ENCODE results near the gene KCNH1.
A peak's percentile ranks its signal among the peaks of the same experiment; 100 is the strongest.

Gene KCNH1

GRCh38 chr1:210850556-210850955 lies 283.4 kb downstream of the KCNH1 start:
- DNase-seq: no peak

- DNase-seq: no peak
These were observed 285.5 kb downstream of the KCNH1 start for GRCh38 chr1:210848474-210848873.

DNA sequence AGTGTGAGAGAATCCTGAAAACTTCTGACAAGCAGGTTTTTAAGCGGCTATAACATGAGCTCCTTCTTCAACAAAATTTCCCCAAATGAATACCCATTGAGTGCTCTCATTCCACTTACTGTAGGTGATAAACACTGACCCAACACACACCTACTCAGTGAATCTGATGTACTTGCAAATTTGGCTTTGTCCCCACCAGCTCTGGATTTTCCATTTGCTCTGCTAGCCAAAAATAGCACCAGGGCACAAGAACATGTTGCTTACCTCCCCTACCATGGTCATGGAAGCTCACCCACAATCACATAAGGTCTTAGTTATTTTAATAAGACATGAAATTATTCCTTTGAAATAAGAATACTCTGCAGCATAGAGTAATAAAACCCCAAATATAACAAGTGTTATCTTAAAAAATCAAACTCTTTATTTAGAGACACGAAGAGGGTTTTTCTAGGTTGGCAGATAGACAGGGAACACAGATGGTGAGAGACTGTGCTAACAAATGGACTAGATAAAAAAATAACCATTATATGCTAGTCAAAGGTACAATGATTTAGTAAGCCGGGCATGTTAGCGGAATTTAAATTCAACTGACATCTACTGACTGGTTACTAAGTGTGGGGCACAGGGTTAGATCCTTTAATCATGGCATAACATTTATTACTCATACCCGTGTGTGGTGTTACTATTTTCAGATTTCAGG lies 291.9 kb downstream of the KCNH1 start:
- no peak for DNase-seq

DNA sequence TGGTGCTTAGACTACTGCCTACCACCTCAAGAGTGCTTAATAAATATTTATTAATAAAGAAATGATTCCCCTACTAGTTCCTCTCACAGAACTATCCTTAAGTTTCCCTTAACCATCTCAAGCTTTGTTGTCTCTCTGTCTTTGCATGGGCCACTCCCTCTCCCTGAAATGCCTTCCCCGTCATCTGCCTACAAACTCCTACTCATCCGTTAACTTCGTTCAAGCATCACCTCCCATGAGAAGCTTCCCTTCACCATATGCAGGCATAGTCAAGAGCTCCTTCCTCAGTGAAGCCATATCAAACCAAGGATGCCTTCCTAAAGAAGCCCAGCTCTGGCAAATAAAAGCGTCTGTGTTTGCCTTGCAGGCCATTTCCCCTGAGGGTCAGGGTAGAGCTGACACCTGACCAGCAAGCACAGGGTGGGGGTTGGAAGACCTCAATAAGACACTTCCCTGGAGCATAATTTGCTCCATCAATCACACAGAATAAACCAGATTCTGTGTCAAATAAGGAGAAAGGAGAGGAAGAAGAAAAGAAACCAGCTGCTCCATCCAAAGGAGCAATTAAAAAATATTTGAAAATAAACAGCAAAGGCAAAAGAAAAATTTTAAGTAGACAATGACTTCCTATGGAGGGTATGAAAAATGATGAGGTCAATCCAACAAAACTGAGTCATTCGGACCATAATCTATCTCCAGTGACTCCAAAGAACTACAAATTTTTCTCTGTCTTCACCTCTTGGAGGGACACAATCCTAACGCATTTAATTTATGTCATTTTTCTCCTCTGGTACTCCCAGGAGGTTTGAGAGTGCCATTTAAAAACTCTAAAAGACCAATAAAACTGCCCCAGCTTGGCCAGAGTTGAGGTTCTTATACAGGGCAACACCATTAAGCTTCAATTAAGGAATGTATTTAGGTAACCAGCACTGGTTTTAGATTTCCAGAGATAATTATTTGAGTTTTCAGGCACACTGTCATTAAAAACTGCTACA lies 303.6 kb downstream of the KCNH1 start:
- DNase-seq: no peak

DNA sequence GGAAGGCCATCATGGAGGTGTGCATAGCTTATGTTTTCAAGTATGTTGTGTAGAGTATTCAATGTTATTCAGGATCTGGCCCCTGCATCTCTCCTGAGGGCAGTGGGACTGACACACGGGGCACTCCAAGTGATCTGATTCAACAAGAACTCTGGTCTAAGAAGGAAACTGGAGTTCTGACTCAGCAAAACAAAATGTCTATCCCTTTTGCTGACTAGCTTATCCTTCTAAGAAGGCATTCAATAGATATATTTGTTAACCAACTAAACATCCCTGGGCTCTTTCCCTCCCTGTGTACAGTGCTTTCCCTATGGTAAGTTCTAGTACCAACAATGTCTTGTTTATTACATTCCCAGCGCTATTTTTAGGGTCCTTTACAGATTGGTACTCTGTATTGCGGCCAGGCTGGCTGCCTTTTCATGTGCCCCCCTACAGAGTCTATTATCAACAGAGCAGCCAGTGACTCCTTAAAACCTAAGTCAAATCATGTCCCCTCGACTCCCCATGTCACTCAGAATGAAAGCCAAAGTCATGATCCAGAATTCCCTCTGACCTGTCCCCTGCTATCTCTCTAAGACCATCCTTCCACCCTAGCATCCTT lies 304.9 kb downstream of the KCNH1 start:
- no peak for DNase-seq

DNA sequence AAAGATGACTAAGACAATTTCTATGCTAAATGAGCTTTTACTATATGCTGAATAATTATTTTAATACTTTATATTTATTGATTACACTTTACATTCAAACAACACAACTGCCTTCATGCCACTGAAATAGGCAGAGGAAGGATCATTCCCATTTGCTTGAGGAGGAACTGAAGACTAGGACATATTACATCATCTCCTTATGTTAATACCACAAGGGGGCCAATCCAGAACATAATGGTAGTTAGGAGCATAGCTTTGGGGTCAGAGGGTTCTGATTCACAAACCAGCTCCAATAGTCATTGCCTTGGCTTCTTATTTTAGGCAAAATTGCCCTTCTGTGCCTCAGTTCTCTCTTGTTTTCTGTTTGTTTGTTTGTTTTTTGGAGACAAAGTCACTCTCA lies 306.5 kb downstream of the KCNH1 start:
- DNase-seq: no peak

- no peak for DNase-seq
These were observed 307.3 kb downstream of the KCNH1 start for GRCh38 chr1:210826686-210827085.

GRCh38 chr1:210822932-210823331 lies 311.0 kb downstream of the KCNH1 start:
- DNase-seq: no peak

GRCh38 chr1:210822241-210822640 lies 311.7 kb downstream of the KCNH1 start:
- no peak for DNase-seq

DNA sequence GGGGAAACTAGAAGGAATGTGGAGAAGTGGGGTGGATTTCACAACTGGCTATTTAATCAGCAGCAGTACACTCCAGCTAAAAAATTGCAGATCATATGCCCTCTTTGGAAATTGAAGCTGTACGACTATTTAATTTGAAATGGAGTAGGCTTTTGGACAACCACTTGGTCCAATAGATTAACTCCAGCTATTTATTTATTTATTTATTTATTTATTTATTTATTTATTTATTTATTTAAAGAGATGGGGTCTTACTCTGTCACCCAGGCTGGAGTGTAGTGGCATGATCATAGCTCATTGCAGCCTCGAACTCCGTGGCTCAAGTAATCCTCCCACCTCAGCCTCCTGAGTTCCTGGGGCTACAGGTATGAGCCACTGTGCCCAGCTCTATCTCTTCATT lies 312.3 kb downstream of the KCNH1 start:
- DNase-seq: no peak

GRCh38 chr1:210819266-210819665 lies 314.7 kb downstream of the KCNH1 start:
- no peak for DNase-seq

- DNase-seq: no peak
These were observed 316.3 kb downstream of the KCNH1 start for GRCh38 chr1:210817385-210818275.

GRCh38 chr1:210815641-210816550 lies 318.1 kb downstream of the KCNH1 start:
- no peak for DNase-seq

DNA sequence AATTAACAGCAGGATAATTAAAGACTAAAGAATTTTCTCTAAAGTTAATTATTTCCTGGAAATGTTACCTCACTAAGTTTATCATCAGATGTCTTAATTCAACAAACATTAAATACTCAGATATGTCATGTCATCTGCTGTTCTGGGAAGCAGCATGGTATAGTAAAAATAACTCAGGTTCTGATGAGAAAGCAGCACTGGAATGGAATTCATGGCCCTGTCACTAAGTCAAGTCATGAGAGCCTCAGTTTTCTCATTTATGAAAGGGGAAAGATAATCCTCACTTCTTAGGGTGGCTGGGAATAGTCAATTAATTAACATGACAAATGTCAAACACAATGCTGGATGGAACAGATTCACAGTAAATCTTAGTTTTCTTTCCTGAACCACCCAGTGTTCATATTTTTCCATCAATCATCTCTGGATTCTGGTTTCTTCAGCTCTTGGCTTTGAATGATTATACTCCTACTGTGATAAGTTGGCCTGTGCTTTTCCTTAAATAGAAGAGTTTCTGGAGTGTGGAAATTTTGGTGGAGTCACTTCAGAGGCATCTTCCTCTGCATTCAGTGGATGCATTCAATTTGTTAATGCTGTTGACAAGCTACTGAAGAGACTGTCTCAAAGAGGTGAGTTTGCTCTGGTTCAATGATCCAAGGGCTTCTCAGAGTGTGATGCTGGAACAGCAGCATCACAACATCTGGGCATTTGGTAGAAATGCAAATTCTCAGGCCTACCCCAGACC lies 319.4 kb downstream of the KCNH1 start:
- DNase-seq: no peak

DNA sequence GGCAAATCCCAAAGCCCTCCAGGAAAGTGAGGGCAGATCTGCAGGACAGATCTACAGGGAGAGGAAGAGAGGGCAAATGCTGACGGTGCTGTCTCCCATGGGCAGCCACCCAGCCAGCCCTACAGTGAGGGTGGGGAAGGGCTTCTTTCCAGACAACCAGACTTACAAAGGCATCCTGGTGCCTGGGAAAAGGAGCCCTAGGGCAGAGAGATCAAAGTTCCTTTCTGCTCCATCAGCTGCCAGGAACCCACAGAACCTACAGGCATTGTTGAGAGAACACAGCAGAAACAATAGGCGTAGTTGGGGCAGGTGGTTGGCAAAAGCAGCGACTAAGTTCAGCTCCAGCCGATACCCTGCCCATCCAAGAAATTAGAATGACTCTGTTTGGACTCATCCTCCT lies 332.4 kb downstream of the KCNH1 start:
- no peak for DNase-seq

- DNase-seq: no peak
These were observed 333.2 kb downstream of the KCNH1 start for GRCh38 chr1:210800756-210801155.

DNA sequence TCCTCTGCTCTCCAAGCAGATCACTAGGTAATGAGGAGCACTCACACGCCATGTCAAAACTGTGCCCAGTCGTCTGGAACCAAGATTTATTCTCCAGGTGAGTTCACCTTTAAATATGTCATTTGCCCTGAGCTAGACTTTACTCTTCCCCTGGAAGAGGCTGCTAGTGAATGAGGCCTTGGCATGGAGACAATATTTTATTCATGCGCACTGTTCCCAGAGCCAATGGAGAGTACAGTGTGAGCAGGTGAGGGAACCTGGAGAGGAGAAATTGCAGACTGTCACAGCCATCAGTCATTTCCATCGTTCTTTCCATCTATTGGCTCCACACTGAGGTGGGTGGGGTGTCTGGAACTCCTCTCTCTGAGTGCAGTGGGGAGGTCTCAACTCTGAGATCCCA lies 333.6 kb downstream of the KCNH1 start:
- peak; percentile 90 for DNase-seq

DNA sequence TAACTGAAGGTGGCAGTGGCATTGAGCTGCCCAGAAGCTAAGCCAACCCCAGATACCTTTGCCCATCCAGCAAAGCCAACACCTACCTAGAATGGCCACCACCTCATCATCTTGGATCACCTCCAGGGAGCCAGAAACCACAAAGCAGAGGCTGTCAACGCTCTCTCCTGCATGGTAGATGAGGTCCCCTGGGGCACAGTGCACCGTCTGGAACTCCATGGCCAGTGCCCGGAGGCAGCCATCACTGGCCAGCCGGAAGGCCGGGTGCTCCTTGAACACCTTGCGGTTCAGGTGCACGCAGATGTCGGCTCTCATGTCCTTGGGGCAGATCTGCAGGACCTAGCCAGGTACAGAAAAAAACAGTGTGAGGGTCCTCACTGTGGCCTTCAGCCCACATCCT lies 336.5 kb downstream of the KCNH1 start:
- no peak for DNase-seq

DNA sequence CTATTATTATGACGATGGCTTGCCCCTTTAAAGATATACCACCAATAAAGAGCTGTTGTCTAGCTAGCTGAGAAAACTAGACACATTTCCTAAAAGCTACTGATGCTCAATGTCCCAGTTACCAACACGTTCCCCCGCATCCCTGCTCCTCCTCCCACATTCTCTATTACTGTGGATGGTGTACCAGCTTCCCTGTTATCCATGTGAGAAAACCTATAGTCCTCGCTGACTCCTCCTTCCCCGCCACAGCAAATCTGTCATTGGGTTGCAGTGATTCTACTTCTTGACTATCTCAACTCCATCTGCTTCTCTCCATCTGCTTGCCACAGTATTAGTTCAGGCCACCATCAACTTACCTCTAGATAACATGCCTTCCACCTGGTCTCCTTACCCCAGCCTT lies 337.5 kb downstream of the KCNH1 start:
- DNase-seq: no peak

DNA sequence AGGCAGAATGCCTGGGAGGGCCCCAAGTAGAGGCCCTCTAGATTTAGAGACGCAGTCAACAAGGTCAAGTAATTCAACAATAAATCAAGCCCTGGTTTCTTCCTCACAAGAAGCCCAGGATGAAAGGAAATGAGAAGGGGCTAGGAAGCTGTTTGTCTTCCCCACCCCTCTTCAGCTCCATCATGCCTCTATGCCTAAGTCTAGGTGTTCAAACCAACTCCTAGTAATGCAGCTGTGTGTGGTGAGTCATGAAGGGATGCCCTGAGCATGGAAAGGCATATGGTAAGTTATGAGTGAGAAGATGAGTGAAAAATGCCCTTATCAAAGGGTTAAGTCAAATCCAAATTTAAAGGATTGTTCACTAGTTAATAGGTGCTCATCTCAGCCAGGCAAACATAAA lies 339.5 kb downstream of the KCNH1 start:
- no peak for DNase-seq

All from NCI-H2029 treated with DMSO at 0.1 percent for 48 hours (cell line).